Astrocyte of the cerebellum (primary cell): ENCODE measurements around the gene F3.

ENCODE experiments used
- DNase-seq: peaks from one replicate; pipeline ENCODE4 v3.0.0-alpha.2; 2011; ENCODE audit warnings: low read depth
- H3K4me3 ChIP-seq: 2 replicates; pipeline ENCODE4 v1.5.1; 2011; ENCODE audit warnings: mild to moderate bottlenecking, low read depth, low read length, moderate library complexity
- in situ Hi-C: cut with HindIII; loops from 2 replicates; pipeline ENCODE4 v1.10.0; 2017; ENCODE audit warnings: low sequenced_read_pairs
- TF ChIP-seq, protein P1 (sequence below): IDR thresholded peaks from 2 replicates; pipeline ENCODE4 v1.5.1; 2012; ENCODE audit warnings: low read length, low read depth, moderate library complexity, mild to moderate bottlenecking; ENCODE audit errors: missing control alignments

The F3 gene

DNA sequence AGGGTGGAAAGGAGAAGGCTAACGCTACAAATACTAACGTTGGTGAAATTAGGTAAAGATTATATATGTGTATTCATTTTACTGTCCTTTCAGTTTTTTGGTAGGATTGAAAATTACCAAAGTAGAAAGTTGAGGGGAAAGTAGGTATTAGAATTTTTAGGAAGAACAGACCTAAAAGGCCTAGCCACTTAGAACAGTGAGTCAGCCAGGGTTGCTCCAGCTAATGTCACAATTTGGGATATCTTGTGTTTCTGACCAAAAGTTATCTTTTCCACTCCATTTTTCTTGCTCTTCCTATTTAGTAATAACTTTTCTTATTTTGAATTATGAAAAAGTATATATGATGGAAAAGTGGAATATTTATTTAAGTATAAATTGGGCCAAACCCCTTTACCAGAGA is 40.1 kb downstream of the F3 start:
- in situ Hi-C loops = no loop called here
- no peak overlapping the region for H3K4me3 ChIP-seq
- TF ChIP-seq, protein P1, sequence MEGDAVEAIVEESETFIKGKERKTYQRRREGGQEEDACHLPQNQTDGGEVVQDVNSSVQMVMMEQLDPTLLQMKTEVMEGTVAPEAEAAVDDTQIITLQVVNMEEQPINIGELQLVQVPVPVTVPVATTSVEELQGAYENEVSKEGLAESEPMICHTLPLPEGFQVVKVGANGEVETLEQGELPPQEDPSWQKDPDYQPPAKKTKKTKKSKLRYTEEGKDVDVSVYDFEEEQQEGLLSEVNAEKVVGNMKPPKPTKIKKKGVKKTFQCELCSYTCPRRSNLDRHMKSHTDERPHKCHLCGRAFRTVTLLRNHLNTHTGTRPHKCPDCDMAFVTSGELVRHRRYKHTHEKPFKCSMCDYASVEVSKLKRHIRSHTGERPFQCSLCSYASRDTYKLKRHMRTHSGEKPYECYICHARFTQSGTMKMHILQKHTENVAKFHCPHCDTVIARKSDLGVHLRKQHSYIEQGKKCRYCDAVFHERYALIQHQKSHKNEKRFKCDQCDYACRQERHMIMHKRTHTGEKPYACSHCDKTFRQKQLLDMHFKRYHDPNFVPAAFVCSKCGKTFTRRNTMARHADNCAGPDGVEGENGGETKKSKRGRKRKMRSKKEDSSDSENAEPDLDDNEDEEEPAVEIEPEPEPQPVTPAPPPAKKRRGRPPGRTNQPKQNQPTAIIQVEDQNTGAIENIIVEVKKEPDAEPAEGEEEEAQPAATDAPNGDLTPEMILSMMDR = no peak
- no peak for DNase-seq

DNA sequence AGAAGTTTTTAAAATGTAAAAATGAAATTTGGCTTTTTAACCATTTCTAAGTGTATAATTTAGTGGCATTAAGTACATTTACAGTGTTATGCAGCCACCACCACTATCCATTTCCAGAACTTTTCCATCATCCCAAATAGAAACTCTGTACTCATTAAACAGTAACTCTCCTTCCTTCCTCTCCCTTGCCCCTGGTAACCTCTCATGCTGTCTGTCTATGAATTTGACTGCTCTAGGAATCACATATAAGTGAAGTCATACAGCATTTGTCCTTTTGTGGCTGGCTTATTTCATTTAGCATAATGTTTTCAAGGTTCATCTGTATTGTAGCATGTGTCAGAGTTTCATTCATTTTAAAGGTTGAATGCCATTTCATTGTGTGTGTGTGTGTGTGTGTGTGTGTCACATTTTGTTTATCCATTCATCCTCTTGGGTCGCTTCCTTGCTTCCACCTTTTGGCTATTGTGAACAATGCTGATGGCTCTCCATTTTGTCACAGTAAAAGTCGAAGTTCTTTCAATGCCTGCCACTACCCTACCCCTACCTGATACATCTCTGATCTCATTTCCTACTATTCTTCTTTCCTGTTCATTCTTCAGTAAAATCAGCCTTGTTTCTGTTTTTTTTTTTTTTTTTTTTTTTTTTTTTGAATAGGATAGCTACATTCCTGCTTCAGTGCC is 45.3 kb downstream of the F3 start:
- in situ Hi-C loops = no loop called here
- no peak overlapping the region for H3K4me3 ChIP-seq
- TF ChIP-seq, protein P1 = no peak
- no peak for DNase-seq

DNA sequence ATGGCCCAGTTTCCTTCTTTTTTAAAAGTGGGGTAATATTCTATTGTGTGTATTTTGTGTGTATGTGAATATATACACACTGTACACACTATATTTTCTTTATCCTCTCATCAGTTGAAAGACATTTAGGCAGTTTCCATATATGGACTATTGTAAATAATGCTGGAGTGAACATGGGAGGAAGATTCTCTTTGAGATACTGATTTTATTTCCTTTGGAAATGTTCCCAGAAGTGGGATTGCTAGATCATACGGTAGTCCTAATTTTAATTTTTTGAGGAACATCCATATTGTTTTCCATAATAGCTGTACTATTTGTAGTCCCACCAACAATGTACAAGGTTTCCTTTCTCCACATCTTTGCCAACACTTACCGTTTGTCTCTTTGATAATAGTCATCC is 51.0 kb downstream of the F3 start:
- in situ Hi-C loops = no loop called here
- DNase-seq = no peak
- TF ChIP-seq, protein P1 = no peak
- no peak overlapping the region for H3K4me3 ChIP-seq

DNA sequence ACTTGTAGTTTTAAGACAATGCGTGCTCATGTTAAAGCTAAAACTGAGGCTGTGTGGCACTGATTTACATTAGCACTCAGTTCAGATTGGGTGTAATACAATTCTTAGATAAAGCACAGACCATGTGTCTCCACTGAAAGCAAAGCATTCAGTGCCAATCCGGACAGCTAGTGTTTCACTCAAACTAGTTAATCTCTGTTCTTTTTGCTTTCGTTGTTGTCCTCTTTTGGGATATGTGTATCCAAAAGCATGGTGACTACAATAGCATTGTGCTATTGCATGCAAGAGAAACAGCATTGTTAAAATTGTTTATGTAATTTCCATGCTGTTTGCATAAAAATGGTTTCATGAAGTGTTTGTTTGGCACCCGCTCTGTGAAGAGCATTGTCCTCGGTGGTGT is 54.6 kb downstream of the F3 start:
- no peak for DNase-seq
- in situ Hi-C loops = no loop called here
- TF ChIP-seq, protein P1 = no peak

DNA sequence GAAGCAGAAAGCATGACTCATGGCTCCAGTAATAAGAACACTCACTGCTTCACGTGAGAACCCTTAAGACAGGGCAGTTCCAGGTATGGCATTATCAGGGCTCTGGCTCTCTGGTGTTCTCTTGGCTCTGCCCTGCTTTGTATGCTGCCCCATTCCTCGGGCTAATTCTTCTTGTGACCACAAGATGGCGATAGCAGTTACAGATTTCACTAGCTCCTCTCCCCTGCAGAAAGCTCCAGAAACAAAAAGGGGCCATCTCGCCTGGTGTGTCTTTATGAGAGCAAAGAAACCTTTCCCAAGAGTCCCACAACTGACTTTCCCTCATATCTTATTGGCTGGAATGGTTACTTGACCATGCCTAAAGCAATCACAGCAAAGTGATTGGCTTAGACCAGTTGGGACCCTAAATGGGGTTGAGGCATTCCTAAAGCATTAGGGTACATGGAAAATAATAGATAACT is 60.1 kb downstream of the F3 start:
- TF ChIP-seq, protein P1 = peak; percentile 88
- DNase-seq = peak; percentile 46
- H3K4me3 ChIP-seq = no peak overlapping the region
- in situ Hi-C loops = no loop called here

More for the DNA sequence above, 54.6 kb downstream of the F3 start:
- no peak overlapping the region for H3K4me3 ChIP-seq

DNA sequence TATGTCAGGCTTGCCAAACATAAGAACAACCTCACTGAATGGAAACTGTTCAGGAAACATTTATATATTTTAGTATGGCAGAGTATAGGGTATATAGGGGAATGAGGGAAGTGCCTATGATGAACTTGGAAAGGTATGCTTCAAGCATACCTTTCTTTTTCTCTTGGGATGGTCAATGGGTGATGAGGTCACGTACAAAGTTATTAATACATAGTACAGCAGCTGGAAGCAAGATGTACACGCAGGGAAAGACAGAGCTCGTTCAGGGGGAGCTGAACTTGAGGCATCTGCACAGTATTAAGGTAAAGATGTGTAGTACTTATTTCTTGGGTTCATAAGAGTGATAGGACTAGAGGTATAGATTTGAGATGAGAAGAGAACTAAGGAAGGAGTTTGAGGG is 61.9 kb downstream of the F3 start:
- in situ Hi-C loops = no loop called here
- no peak for DNase-seq

More for the DNA sequence above, 61.9 kb downstream of the F3 start:
- H3K4me3 ChIP-seq = no peak overlapping the region
- TF ChIP-seq, protein P1 = no peak
